CD4-positive, alpha-beta T cell treated with Interleukin-10 for 1 hour (primary cell): ENCODE measurements around the gene TENM4.

Experiments
- DNase-seq: peaks from one replicate; pipeline ENCODE4 v3.0.0-alpha.2; 2020

The TENM4 gene

GRCh38 chr11:78759071-78759470 is 681.8 kb downstream of the TENM4 start:
- DNase-seq: no peak

DNA sequence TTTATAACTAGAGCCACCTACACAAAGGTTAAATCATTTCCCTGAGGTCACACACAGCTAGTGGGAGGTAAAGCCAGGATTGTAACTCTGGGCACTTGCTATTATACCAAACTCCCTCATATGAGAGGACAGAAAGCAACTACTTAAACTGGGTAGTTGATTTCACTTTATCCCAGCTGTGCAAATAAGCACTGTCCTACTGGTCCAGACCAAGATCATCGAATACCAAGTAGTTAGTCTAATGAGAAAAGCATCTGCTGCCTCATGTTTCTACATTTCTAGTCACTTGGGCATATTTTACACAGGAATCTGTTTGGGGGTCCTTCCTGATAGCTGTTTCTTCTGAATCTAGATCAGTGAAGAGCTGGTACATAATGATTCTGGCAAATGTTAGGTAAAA is 687.5 kb downstream of the TENM4 start:
- DNase-seq: no peak

DNA sequence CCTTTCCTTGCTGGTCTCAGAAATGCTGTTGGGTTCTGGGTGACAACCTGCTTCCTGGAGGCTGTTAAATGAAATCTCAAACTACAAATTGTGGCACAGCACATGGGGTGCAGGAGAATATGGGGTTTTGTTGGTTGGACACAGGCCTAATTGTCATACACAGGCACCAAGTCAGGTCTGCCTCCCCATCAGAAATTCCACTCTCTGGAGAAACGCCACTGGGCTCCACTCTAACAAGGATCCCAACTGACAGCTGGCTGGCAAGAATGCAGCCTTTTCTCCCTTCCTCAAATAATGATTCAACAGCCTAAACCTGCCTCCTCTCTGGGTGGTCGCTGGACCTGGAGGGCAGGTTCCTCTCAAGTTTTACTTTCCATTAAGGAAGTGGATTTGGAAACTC is 688.3 kb downstream of the TENM4 start:
- DNase-seq: no peak

DNA sequence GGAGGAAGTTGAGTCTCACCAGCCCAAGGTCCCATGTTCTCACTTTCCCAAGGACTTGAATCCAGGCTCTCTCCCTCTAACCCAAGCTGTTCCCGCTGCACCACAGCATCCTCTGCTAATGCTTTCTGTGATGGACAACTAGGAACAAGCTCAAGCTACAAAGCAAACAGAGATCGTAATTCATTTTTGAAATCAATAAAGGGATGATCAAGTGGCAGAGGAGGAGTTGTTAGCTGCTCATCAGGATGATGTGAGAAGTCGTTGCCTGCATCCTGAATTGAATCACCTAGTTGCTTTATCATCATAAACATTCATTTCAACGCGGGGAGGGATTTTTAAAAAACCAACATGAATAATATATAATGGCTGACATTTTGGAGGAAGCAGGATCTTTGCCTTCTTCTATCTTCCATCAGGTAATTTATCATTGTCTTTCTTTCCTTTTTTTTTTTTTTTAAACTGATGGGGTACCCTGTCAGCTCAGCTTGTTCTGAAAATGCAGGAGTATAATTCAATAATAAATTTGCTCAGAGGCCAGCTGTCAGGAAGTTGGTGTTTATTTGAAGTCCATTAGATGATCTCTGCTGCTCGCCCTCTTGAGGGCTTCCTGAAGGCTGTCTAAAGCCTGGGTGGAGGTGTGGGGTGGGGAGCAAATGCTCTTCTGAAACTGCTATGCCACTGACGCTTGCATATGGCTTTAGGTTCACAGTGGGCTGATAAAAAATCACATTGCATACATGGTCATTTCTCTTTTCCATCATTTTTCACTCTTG is 691.7 kb downstream of the TENM4 start:
- no peak for DNase-seq

GRCh38 chr11:78744949-78745348 is 695.9 kb downstream of the TENM4 start:
- DNase-seq: no peak

DNA sequence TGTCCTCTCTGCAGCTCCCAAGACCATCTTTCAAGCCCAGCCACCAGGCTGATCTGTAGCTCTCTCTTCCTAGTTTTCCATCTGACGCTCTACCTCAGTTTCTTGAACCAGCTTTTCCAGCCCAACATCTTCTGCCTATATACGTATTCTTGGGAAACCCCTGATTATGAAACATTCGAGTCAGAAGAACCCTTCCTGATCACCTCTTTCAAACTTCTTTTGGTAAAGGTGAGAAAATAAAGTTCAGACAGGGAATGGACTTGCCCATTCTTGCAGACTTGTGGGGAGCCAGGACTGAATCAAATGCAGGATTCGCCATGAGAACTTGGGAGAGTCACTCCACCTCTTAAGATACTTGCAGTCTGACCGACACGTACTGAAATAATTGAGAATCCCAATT is 696.6 kb downstream of the TENM4 start:
- no peak for DNase-seq

- DNase-seq: no peak
These were observed 698.4 kb downstream of the TENM4 start for GRCh38 chr11:78742430-78742829.

DNA sequence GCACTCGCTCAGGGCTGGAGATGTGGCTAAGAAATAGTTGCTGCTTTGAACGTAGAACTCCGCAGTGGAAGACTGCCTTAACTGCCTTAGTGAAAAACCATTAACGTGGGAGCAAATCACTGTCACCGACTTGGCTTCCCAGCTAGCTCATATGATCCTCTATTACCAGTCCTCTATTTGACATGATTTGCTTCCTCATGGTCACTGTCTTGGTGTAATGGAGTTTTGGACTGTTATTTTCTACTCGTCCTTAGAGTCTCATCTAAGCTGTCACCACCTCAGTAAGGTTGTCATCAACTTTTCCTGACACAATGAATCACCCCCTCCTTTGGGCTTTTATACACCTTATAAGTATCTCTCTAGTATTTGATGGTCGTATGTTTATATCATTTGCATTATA is 699.1 kb downstream of the TENM4 start:
- DNase-seq: no peak

- DNase-seq: no peak
These were observed 700.4 kb downstream of the TENM4 start for GRCh38 chr11:78740199-78741071.

GRCh38 chr11:78737891-78738290 is 702.9 kb downstream of the TENM4 start:
- no peak for DNase-seq

GRCh38 chr11:78737301-78737700 is 703.5 kb downstream of the TENM4 start:
- no peak for DNase-seq

GRCh38 chr11:78735711-78736110 is 705.1 kb downstream of the TENM4 start:
- DNase-seq: no peak

- no peak for DNase-seq
These were observed 707.8 kb downstream of the TENM4 start for GRCh38 chr11:78733031-78733430.

DNA sequence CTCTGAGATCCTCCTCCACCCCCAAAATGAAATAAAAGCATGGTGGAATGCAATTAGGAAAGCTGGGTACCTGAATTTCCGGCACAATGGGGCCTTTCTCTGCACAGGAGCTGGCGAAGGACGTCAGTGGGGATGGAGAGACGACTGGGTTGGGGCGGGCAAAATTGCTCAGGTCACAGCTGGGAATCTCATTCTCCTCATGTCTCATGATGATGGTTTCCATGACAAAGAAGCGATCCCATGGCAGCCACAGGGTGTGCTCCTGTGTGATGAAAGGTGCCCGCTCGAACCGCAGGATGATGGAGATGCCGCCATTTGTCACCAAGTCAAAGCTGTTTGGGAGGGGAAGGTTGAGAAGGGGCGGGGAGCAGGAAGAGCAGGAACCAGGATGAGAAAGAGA is 708.6 kb downstream of the TENM4 start:
- DNase-seq: no peak

GRCh38 chr11:78731027-78731426 is 709.8 kb downstream of the TENM4 start:
- no peak for DNase-seq

- DNase-seq: no peak
These were observed 710.5 kb downstream of the TENM4 start for GRCh38 chr11:78730267-78730824.

- DNase-seq: no peak
These were observed 713.0 kb downstream of the TENM4 start for GRCh38 chr11:78727816-78728215.

DNA sequence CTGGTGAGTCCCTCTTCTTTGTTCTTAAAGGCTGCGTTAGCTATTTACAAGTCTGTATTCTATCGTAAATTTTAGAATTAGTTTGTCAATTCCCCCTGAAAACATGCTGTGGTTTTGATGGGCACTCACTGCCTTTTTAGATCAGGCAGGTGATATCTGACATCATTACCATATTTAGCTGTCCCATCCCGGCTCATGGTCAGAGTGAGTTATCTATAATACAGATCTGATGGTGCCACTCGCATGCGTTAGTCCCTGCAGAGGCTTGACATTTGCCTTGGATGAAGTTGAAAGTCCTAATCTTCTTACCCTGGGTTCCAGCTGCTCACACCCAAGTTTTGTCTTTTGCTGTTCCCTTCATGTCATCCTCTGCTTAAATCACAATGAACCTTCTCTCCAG is 715.6 kb downstream of the TENM4 start:
- DNase-seq: no peak

GRCh38 chr11:78722786-78723185 is 718.0 kb downstream of the TENM4 start:
- no peak for DNase-seq

DNA sequence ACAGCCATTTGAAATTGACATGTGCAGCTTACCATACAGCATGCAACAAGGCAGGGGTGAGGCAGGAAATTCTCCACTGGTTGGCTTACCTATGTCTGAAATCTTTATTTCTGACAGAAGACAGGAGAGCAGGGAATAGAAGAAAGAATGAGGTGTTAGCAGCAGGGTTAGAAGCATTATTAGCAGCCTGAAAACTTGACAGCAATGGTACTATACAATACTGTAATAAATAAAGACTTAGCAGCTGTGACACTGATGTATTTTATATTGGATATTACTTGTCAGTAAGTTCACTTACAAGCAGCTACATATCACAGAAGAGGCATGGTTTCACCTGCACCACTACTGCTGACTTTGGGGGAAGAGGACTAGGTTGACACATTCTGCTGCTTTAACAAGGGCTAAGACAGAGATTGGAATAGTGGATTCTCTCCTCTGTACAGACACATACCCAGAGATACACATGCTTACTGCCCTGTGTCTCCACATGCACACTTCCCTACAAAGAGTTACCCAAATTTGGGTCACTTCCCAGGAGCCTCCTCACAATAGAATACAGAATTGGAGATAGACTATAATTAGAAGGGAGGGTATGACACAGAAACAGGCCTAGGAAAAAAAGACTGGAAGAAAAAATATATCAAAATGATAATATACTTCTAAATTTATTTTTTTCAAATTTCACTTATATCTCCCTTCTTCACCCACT is 720.4 kb downstream of the TENM4 start:
- no peak for DNase-seq

- DNase-seq: no peak
These were observed 723.8 kb downstream of the TENM4 start for GRCh38 chr11:78717041-78717440.

DNA sequence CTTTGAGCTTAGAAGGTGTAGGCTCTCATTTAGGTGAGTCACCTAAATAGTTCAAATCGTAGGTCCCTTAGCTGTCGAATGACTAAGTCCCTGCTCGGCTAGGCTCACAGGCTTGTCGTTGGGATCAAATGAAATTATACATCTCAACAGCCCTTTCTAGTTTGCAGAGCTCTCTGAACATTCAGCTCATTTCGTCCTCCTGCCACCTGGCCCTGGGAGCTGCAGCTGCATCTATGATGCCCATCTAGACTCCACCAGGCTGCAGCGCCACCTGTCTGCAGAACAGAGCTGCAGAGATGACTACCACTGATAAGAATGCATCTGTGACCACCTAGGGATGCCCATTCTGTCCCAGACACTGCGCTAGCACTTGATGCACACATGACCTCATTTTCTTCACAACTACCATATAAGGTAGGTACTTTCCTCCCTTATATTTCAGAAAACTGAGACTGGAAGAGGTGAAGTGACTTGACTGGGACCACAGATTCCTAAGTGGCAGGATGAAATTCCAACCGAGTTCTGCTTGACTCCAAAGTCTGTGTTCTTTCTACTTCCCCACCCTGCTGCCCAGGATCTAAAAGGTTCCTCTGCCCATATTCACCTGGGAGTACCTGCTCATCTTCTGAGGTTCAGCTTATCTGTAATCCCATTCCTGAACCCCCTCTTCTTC is 725.1 kb downstream of the TENM4 start:
- peak; percentile 3 for DNase-seq

- no peak for DNase-seq
These were observed 726.3 kb downstream of the TENM4 start for GRCh38 chr11:78714539-78714938.
